HG03378 (cell line): Measurements from ENCODE around the gene OOSP4A.

Source experiments
- ATAC-seq: cut with Tn5 transposase; IDR thresholded peaks from one replicate; pipeline ENCODE4 v1.9.1; 2021; ENCODE audit warnings: mild to moderate bottlenecking, moderate library complexity; ENCODE audit not compliant: unreplicated experiment

OOSP4A gene

GRCh38 chr11:59963733-59964132 lies at the start of gene OOSP4A:
TSS of gene OOSP4A (plus strand) at chr11:59964033. CDS start at chr11:59964033, 0 bp downstream.
- no peak for ATAC-seq

- no peak for ATAC-seq
Measured at GRCh38 chr11:59918480-59918879, 45.4 kb upstream of the OOSP4A start.

- no peak for ATAC-seq
Measured at GRCh38 chr11:59918987-59919589, 44.7 kb upstream of the OOSP4A start.

GRCh38 chr11:59923813-59924212 lies 40.0 kb upstream of the OOSP4A start:
- ATAC-seq = no peak

- no peak for ATAC-seq
Measured at GRCh38 chr11:59931688-59932087, 32.1 kb upstream of the OOSP4A start.

GRCh38 chr11:59938132-59938531 lies 25.7 kb upstream of the OOSP4A start, which contains the start of gene OOSP1:
TSS of gene OOSP1 (plus strand) at chr11:59938432. CDS start at chr11:59938455, 23 bp downstream.
- no peak for ATAC-seq

GRCh38 chr11:59938718-59939117 lies 25.1 kb upstream of the OOSP4A start:
- no peak for ATAC-seq

GRCh38 chr11:59939482-59939881 lies 24.4 kb upstream of the OOSP4A start:
- no peak for ATAC-seq

- no peak for ATAC-seq
Measured at GRCh38 chr11:59941091-59941490, 22.7 kb upstream of the OOSP4A start.

GRCh38 chr11:59943997-59944714 lies 19.7 kb upstream of the OOSP4A start:
- ATAC-seq = no peak

GRCh38 chr11:59944720-59945119 lies 19.1 kb upstream of the OOSP4A start:
- no peak for ATAC-seq

- no peak for ATAC-seq
Measured at GRCh38 chr11:59953463-59954218, 10.2 kb upstream of the OOSP4A start.

GRCh38 chr11:59954219-59954847 lies 9.5 kb upstream of the OOSP4A start:
- ATAC-seq = no peak

GRCh38 chr11:59957094-59957493 lies 6.7 kb upstream of the OOSP4A start:
- no peak for ATAC-seq

- no peak for ATAC-seq
Measured at GRCh38 chr11:59960502-59961381, 3.1 kb upstream of the OOSP4A start.

- no peak for ATAC-seq
Measured at GRCh38 chr11:59962107-59962482, 1.7 kb upstream of the OOSP4A start.

GRCh38 chr11:59965424-59965823 lies 1.6 kb downstream of the OOSP4A start:
- no peak for ATAC-seq

- ATAC-seq = no peak
Measured at GRCh38 chr11:59966201-59966600, 2.4 kb downstream of the OOSP4A start.

- ATAC-seq = no peak
Measured at GRCh38 chr11:59967677-59968394, 4.0 kb downstream of the OOSP4A start.

GRCh38 chr11:59968395-59968783 lies 4.6 kb downstream of the OOSP4A start:
- ATAC-seq = no peak
